Natural killer cell (primary cell): Measurements from ENCODE around the gene BCR. TPM values are rescaled to one million over a fixed set of nuclear protein-coding genes. Genes with fewer than 3 reads are reported as not detected.

Experiments
- ATAC-seq, 3 donors: fragments of 150-1000 bp in 2 of 3; fragments of 200-7000 bp in 1 of 3; cut with Tn5 transposase; 1 replicate in 1 of 3; 2 replicates in 2 of 3; pipeline ENCODE4 v1.10.0; 2021; ENCODE audit warnings: mild to moderate bottlenecking in 2 of 3, moderate library complexity in 2 of 3
- DNase-seq, 2 donors: peaks; one replicate each; pipeline versions ENCODE4 v3.0.0 to v3.0.0-alpha.2; 2013 to 2021; ENCODE audit warnings: mixed read lengths in 1 of 2
- H3K27ac ChIP-seq: one replicate; pipeline ENCODE4 v1.5.1; 2013; ENCODE audit warnings: mild to moderate bottlenecking, low read length
- H3K27me3 ChIP-seq: one replicate; pipeline ENCODE4 v1.6.1; 2013; ENCODE audit warnings: low read length; ENCODE audit not compliant: control insufficient read depth, insufficient read depth
- H3K36me3 ChIP-seq: one replicate; pipeline ENCODE4 v1.6.1; 2013; ENCODE audit warnings: low read length; ENCODE audit not compliant: control insufficient read depth, insufficient read depth
- H3K4me1 ChIP-seq: one replicate; pipeline ENCODE4 v1.6.1; 2013; ENCODE audit warnings: low read length; ENCODE audit not compliant: control insufficient read depth, insufficient read depth
- H3K4me3 ChIP-seq: one replicate; pipeline ENCODE4 v1.5.1; 2013; ENCODE audit warnings: low read length
- H3K9me3 ChIP-seq: one replicate; pipeline ENCODE4 v1.6.1; 2013; ENCODE audit warnings: low read length; ENCODE audit not compliant: control insufficient read depth, insufficient read depth
- H3K27ac Mint-ChIP-seq, 2 donors: one replicate each; pipeline ENCODE4 v1.8.0; 2022; ENCODE audit warnings: mild to moderate bottlenecking in 2 of 2, mixed read lengths in 2 of 2, moderate library complexity in 1 of 2
- H3K27me3 Mint-ChIP-seq, 2 donors: one replicate each; pipeline ENCODE4 v1.8.0; 2022; ENCODE audit warnings: low read depth in 2 of 2, mixed read lengths in 2 of 2
- H3K36me3 Mint-ChIP-seq: one replicate; pipeline ENCODE4 v1.8.0; 2022; ENCODE audit warnings: mixed read lengths
- H3K4me1 Mint-ChIP-seq, 2 donors: one replicate each; pipeline ENCODE4 v1.8.0; 2022; ENCODE audit warnings: mixed read lengths in 2 of 2
- H3K4me3 Mint-ChIP-seq: one replicate; pipeline ENCODE4 v1.8.0; 2022; ENCODE audit warnings: mild to moderate bottlenecking, moderate library complexity, mixed read lengths
- H3K9me3 Mint-ChIP-seq, 2 donors: one replicate each; pipeline ENCODE4 v1.8.0; 2022; ENCODE audit warnings: mixed read lengths in 2 of 2
- WGBS: methylation state at CpG from one replicate; pipeline ENCODE4 v1.1.7; 2013; ENCODE audit warnings: missing lambda C conversion rate; ENCODE audit not compliant: insufficient coverage; 5-methylcytosine and 5-hydroxymethylcytosine counted together
- intact Hi-C: fragments of 100-400 bp; cut with micrococcal nuclease; formaldehyde crosslinking; loops from one replicate; pipeline ENCODE4 v1.14.2; 2022
- total RNA-seq, 4 donors: library from RNA; stranded (reverse); fragments of 120-200 nt in 1 of 4; gene quantifications; one replicate each; pipeline versions ENCODE4 v1.2.3 to v1.2.4, GENCODE V29; 2013 to 2022
- TF ChIP-seq, protein P1 (sequence below): fragments of 200-600 bp; IDR thresholded peaks from one replicate; pipeline ENCODE4 v1.8.0; 2022; ENCODE audit warnings: antibody characterized with exemption

The BCR gene
- total RNA-seq, 3 donors from 2014 or later (not counting 1 experiment from before 2014, with no cell fraction given), result 166 to 186 (median 167) TPM

DNA sequence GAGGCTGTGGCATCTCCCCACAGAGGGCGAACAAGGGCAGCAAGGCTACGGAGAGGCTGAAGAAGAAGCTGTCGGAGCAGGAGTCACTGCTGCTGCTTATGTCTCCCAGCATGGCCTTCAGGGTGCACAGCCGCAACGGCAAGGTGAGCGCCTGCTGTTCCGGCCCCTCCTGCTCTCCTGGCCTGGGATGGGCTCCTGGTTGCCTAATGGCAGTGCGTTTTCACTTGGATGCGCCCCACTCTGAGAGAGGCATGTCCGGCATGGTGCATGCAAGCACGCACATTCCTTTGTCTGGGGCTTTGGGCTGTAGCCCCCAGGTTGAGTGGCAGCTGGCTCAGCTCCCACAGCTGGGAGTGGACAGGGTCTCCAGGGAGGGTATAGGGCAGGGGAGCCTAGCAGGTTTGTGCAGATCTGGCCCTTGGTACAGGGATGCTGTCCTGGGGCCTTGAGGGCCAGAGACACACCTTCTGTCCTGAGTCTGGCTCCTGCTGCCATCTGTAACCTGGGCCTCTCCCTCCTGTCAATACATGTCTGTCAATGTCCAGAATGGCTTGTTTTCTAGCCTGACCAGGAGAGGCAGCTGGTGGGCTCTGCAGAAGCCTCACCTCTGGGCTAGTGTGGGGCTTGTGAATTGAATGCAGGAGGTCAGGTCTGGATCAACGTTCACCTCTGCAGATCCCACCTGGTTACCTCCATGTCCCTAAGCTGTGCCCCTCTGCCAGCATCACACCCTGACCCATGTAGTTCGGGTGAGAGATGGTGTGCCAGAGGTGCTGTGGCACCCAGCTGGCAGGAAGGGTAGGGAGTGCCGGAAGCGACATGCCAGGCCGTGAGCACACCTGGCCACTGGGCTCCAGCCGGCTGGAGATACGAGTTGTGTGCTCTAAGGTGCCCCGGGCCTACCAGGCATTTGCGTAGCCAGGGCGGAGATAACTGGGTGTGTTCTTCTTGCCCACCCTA is 107.1 kb downstream of the BCR start:
- Histone ChIP-seq H3K4me3 (no peak overlapping the region), H3K9me3 (no peaks in the 10 kb centered on the region), H3K27ac (no peak overlapping the region), H3K27me3 (no peaks in the 10 kb centered on the region), H3K36me3 (peaks cover 82% of the 10 kb centered on the region), H3K4me1 (peaks cover 7% of the 10 kb centered on the region)
- intact Hi-C loops, result no loop called here
- 97% methylated on average over 21 of the region's 21 CpGs for WGBS
- no peaks in the 10 kb centered on the region for H3K9me3 Mint-ChIP-seq
- peaks cover 6 to 11% of the 10 kb centered on the region in 2 donors for H3K4me1 Mint-ChIP-seq
- H3K27ac Mint-ChIP-seq, result peak overlapping the region in 1 of 2 donors; percentile 23
- TF ChIP-seq, protein P1, sequence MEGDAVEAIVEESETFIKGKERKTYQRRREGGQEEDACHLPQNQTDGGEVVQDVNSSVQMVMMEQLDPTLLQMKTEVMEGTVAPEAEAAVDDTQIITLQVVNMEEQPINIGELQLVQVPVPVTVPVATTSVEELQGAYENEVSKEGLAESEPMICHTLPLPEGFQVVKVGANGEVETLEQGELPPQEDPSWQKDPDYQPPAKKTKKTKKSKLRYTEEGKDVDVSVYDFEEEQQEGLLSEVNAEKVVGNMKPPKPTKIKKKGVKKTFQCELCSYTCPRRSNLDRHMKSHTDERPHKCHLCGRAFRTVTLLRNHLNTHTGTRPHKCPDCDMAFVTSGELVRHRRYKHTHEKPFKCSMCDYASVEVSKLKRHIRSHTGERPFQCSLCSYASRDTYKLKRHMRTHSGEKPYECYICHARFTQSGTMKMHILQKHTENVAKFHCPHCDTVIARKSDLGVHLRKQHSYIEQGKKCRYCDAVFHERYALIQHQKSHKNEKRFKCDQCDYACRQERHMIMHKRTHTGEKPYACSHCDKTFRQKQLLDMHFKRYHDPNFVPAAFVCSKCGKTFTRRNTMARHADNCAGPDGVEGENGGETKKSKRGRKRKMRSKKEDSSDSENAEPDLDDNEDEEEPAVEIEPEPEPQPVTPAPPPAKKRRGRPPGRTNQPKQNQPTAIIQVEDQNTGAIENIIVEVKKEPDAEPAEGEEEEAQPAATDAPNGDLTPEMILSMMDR, result no peak
- H3K4me3 Mint-ChIP-seq, result no peak overlapping the region
- no peaks in the 10 kb centered on the region for H3K36me3 Mint-ChIP-seq
- ATAC-seq (no peak), DNase-seq (no peak)
- H3K27me3 Mint-ChIP-seq, result no peaks in the 10 kb centered on the region

DNA sequence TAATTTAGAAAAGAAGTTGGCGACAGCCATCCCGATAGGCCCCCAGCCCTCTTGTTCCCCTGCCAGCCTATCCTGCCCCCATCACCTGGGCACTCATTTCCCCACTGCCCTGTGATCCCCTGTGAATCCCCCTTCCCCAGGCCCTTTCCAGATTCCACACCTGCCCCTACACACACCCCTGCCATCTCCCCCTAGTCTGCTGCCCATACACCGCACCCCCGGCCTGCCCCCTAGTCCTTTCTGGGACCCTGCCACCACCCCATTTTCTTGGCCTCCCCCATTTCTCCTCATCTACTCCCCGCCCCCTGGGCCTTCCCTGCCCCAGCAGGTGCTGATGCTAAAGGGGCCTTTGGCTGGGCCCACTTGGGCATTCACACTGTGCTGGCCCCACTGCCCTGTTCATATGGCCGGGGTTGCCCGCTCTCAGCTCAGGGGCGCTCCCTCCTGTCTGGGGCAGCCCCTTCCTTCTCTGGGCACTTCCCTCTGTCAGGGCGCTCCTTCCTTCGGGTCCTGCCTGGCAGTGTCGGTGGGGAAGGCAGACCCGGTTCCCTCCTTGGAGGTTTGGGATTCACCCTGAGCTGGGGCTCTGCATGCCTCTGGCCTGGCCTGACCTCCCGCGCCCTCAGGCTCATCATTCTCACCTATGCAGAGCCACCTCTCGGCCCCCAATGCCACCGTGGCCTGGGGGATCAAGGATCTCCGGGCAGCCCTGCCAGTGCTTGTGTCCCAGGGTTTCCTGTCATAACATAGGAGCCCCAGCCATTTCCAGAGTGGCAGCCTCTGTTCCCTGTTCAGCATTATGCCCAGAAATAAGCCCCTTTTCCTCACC is 108.2 kb downstream of the BCR start:
- H3K4me1 Mint-ChIP-seq, result peaks cover 6 to 11% of the 10 kb centered on the region in 2 donors
- Histone ChIP-seq H3K4me1 (no peaks in the 10 kb centered on the region), H3K4me3 (no peak overlapping the region), H3K9me3 (no peaks in the 10 kb centered on the region), H3K36me3 (peaks cover 83% of the 10 kb centered on the region), H3K27ac (no peak overlapping the region), H3K27me3 (no peaks in the 10 kb centered on the region)
- DNase-seq (no peak), ATAC-seq (no peak)
- H3K36me3 Mint-ChIP-seq, result no peaks in the 10 kb centered on the region
- H3K4me3 Mint-ChIP-seq, result no peak overlapping the region
- peak overlapping the region in 1 of 2 donors; percentile 44 for H3K27ac Mint-ChIP-seq
- H3K9me3 Mint-ChIP-seq, result no peaks in the 10 kb centered on the region
- TF ChIP-seq, protein P1, result no peak
- WGBS, result 96% methylated on average over 17 of the region's 17 CpGs
- intact Hi-C loops, result no loop called here
- no peaks in the 10 kb centered on the region for H3K27me3 Mint-ChIP-seq

DNA sequence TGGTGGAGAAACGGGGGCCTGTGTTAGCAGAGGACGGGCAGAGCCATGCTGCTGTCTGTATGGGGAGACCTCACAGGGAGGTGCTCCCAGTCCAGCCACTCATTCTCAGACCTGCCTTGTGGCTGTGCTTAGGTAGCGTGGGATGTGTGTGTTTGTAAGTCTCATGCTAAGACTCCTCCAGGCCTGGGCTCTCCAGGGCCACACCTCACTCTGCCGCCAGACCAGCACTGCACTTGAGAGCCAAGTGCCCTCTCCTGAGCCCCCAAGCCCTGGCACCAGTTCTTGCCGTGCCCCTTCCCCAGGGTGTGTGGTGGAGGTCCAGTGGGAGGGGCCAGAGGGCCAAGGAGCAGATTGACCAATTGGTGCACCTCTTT is 108.8 kb downstream of the BCR start:
- no peaks in the 10 kb centered on the region for H3K36me3 Mint-ChIP-seq
- no peak for ATAC-seq

More for the DNA sequence above, 108.8 kb downstream of the BCR start:
- TF ChIP-seq, protein P1, result no peak
- intact Hi-C loops, result no loop called here
- Histone ChIP-seq H3K9me3 (no peaks in the 10 kb centered on the region), H3K4me1 (no peaks in the 10 kb centered on the region), H3K4me3 (no peak overlapping the region), H3K27ac (no peak overlapping the region), H3K27me3 (no peaks in the 10 kb centered on the region), H3K36me3 (peaks cover 83% of the 10 kb centered on the region)
- Mint-ChIP-seq H3K27me3 (no peaks in the 10 kb centered on the region), H3K9me3 (no peaks in the 10 kb centered on the region), H3K27ac (peak overlapping the region in 1 of 2 donors; percentile 27), H3K4me3 (no peak overlapping the region), H3K4me1 (peaks cover 6 to 11% of the 10 kb centered on the region in 2 donors)
- DNase-seq, result no peak
- WGBS, result 89% methylated on average over 5 of the region's 5 CpGs
